DND-41 (cell line): ENCODE data around the gene ACIN1.

Source experiments
- ATAC-seq: fragments of 200-7000 bp; cut with Tn5 transposase; 3 replicates; pipeline ENCODE4 v1.9.1; 2021; ENCODE audit warnings: low read depth; ENCODE audit not compliant: insufficient read depth
- DNase-seq: peaks from one replicate; pipeline ENCODE4 v3.0.0-alpha.2; 2020
- H2AFZ ChIP-seq: 2 replicates; pipeline ENCODE4 v1.6.0; 2012; ENCODE audit warnings: low read depth, low read length
- H3K27ac ChIP-seq: 2 replicates; pipeline ENCODE4 v1.5.1; 2012; ENCODE audit warnings: low read length, inconsistent platforms
- H3K27me3 ChIP-seq: fragments of 200-600 bp; sonication (generic); 2 replicates; pipeline ENCODE4 v1.6.0; 2012; ENCODE audit warnings: low read length, mild to moderate bottlenecking, inconsistent platforms; ENCODE audit not compliant: insufficient read depth, poor library complexity
- H3K36me3 ChIP-seq: 2 replicates; pipeline ENCODE4 v1.5.1; 2012; ENCODE audit warnings: low read length, inconsistent platforms; ENCODE audit not compliant: insufficient read depth
- H3K4me1 ChIP-seq: 2 replicates; pipeline ENCODE4 v1.5.1; 2012; ENCODE audit warnings: mild to moderate bottlenecking, low read length; ENCODE audit not compliant: insufficient read depth
- H3K4me2 ChIP-seq: 2 replicates; pipeline ENCODE4 v1.6.0; 2012; ENCODE audit warnings: mild to moderate bottlenecking, moderate library complexity, low read length, inconsistent platforms; ENCODE audit not compliant: insufficient read depth
- H3K4me3 ChIP-seq, 2 experiments: fragments of 200-600 bp in 1 of 2; shearing (Covaris generic) in 1 of 2; 2 replicates each; pipeline ENCODE4 v1.5.1; 2012 to 2016; ENCODE audit warnings: inconsistent platforms in 2 of 2, low read length in 2 of 2, mild to moderate bottlenecking in 2 of 2, low read depth in 1 of 2, moderate library complexity in 1 of 2
- H3K79me2 ChIP-seq: 2 replicates; pipeline ENCODE4 v1.6.0; 2012; ENCODE audit warnings: low read length, inconsistent platforms; ENCODE audit not compliant: insufficient read depth
- H3K9ac ChIP-seq: 2 replicates; pipeline ENCODE4 v1.6.0; 2012; ENCODE audit warnings: low read depth, mild to moderate bottlenecking, inconsistent platforms, low read length, moderate library complexity
- H3K9me3 ChIP-seq: 2 replicates; pipeline ENCODE4 v1.5.1; 2012; ENCODE audit warnings: low read length, moderate library complexity, mild to moderate bottlenecking, inconsistent platforms; ENCODE audit not compliant: insufficient read depth, severe bottlenecking
- H4K20me1 ChIP-seq: 2 replicates; pipeline ENCODE4 v1.6.0; 2012; ENCODE audit warnings: low read length; ENCODE audit not compliant: insufficient read depth
- EZH2 ChIP-seq: IDR thresholded peaks from 3 replicates; pipeline ENCODE4 v1.6.1; 2012; ENCODE audit warnings: borderline replicate concordance, low read depth, mild to moderate bottlenecking, moderate library complexity, low read length, inconsistent platforms; ENCODE audit not compliant: severe bottlenecking
- TF ChIP-seq, protein P1 (sequence below): IDR thresholded peaks from 2 replicates; pipeline ENCODE4 v1.5.1; 2012; ENCODE audit warnings: borderline replicate concordance, low read length, moderate library complexity, mild to moderate bottlenecking; ENCODE audit not compliant: poor library complexity, severe bottlenecking; ENCODE audit errors: extremely low read depth

The ACIN1 gene

DNA sequence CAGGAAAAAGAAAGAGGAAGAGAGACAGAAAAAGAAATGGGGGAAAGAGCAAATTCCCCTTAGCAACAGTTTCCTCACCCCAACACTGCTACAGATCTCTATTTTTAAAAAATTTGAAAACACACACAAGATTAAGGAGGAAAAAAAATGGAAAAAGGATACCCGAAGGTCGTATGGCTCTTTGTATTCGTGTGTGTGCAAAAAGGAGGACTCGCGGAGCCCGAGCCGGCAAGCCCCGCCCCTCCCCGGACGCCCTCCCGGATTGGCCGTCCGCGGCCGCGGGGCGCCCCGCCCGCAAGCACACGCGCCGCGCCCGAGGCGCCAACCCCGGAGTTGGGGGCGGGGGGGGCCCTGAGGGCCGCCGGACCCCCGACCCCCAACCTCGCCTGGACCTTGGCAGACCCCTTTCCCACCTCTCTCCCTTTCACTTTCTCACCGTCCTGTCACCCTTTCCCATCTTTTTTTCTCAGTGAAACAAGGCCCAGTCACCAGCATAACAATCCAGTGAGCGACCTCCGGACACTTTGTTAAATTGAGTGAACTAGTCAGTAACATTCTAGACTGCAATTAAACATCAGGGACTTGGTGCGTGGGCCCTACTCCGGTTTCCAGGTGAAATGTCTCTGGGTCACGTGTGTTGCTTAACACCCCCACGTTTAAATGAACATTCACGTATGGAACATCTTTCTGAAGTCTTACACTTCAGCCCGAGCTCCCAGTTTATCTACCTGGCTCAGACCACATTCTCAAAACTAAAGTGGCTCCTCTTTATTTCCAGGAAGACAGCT, 84.8 kb downstream of the ACIN1 start, which contains the start of gene C14orf93:
Gene C14orf93, minus strand, starts transcription at position 205 of the 788 bp plus-strand sequence. CDS start 11,120 bp downstream, outside the sequence.
- Histone ChIP-seq H3K36me3 (no peaks in the 10 kb centered on the region), H3K9ac (peak within 1 kb of the TSS; percentile 72), H4K20me1 (no peaks in the 10 kb centered on the region), H3K27me3 (no peaks in the 10 kb centered on the region), H2AFZ (peak within 1 kb of the TSS; percentile 98), H3K79me2 (peaks cover 29% of the 10 kb centered on the region), H3K9me3 (no peaks in the 10 kb centered on the region), H3K4me3 (peak within 1 kb of the TSS; percentile 39 to 61; a peak in 3 of 4 replicates), H3K4me2 (peak within 1 kb of the TSS; percentile 72), H3K27ac (peak within 1 kb of the TSS; percentile 100), H3K4me1 (peaks cover 42% of the 10 kb centered on the region)
- ATAC-seq = peak; percentile 44
- peak; percentile 87 for DNase-seq
- TF ChIP-seq EZH2 = no peak
- TF ChIP-seq, protein P1, sequence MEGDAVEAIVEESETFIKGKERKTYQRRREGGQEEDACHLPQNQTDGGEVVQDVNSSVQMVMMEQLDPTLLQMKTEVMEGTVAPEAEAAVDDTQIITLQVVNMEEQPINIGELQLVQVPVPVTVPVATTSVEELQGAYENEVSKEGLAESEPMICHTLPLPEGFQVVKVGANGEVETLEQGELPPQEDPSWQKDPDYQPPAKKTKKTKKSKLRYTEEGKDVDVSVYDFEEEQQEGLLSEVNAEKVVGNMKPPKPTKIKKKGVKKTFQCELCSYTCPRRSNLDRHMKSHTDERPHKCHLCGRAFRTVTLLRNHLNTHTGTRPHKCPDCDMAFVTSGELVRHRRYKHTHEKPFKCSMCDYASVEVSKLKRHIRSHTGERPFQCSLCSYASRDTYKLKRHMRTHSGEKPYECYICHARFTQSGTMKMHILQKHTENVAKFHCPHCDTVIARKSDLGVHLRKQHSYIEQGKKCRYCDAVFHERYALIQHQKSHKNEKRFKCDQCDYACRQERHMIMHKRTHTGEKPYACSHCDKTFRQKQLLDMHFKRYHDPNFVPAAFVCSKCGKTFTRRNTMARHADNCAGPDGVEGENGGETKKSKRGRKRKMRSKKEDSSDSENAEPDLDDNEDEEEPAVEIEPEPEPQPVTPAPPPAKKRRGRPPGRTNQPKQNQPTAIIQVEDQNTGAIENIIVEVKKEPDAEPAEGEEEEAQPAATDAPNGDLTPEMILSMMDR = no peak

DNA sequence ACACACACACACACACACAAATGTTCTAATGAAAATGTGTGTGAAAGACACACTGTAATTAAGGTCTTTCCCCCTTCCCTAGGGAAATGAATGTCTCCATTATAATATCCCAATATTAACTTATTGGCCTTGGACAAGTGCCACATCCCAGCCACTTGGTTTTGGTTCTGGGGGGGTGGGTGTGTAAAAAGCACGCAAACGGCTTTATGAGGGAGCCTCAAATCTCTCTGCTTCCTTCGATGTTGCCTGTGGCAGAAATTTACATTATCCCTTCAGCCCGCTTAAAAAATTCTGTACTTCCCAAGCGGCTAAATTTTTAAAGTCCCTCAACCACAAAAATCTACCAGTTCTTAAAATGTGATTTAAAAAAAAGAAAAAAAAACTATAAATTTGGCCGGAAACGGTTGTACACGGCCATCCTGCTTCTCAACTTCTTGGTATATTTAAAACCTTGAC, 85.4 kb downstream of the ACIN1 start:
- H3K79me2 ChIP-seq = peaks cover 29% of the 10 kb centered on the region
- peak overlapping the region; percentile 72 for H2AFZ ChIP-seq
- no peaks in the 10 kb centered on the region for H4K20me1 ChIP-seq
- ATAC-seq (no peak), DNase-seq (peak; percentile 22)
- peak overlapping the region; percentile 72 for H3K4me2 ChIP-seq
- peak overlapping the region; percentile 39 to 61; a peak in 3 of 4 replicates for H3K4me3 ChIP-seq
- H3K4me1 ChIP-seq = peaks cover 42% of the 10 kb centered on the region
- H3K9ac ChIP-seq = peak overlapping the region; percentile 72
- H3K27ac ChIP-seq = peak overlapping the region; percentile 100
- TF ChIP-seq EZH2 = no peak
- TF ChIP-seq, protein P1 = no peak
- no peaks in the 10 kb centered on the region for H3K9me3 ChIP-seq
- no peaks in the 10 kb centered on the region for H3K27me3 ChIP-seq
- H3K36me3 ChIP-seq = no peaks in the 10 kb centered on the region

DNA sequence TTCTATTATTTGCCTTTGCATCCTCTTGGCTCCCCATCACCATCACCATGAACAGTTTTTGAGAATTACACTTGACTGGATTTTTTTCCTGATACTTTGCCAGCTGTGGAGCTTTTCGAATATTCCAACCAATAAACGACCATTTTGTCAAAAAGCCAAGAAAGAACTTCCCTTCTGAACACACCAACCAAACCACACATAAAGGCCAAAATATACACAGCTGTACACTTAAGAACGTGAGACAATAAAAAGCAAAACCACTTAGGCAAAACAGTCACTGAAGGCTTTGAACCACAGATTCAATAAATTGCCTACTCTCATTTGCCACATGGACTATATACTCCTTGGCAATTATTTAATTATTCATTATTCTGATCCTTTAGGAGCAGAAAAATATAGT, 86.1 kb downstream of the ACIN1 start:
- peak overlapping the region; percentile 72 for H3K9ac ChIP-seq
- peak overlapping the region; percentile 72 for H3K4me2 ChIP-seq
- TF ChIP-seq, protein P1 = no peak
- no peak for TF ChIP-seq EZH2
- DNase-seq (no peak), ATAC-seq (no peak)
- no peaks in the 10 kb centered on the region for H3K9me3 ChIP-seq
- H3K79me2 ChIP-seq = peaks cover 29% of the 10 kb centered on the region
- H3K27ac ChIP-seq = peak overlapping the region; percentile 100
- H2AFZ ChIP-seq = peak overlapping the region; percentile 9; the same call in 1 of the 2 replicates
- H3K4me3 ChIP-seq = peak overlapping the region; percentile 39 to 61; a peak in 3 of 4 replicates
- peaks cover 42% of the 10 kb centered on the region for H3K4me1 ChIP-seq
- H3K27me3 ChIP-seq = no peaks in the 10 kb centered on the region
- no peaks in the 10 kb centered on the region for H3K36me3 ChIP-seq
- H4K20me1 ChIP-seq = no peaks in the 10 kb centered on the region
